Measurements from ENCODE around the gene SLC25A30. TPM values are rescaled to one million over a fixed set of nuclear protein-coding genes. Genes with fewer than 3 reads are reported as not detected.

Gene SLC25A30
- total and polyA plus RNA-seq, 4 donors = 9.3 to 11.0 (median 10.0) TPM

Other genes starting within 250 kb of the SLC25A30 start
- gene KCTD4, start 217.3 kb downstream of the SLC25A30 start, total RNA-seq = 1 to 10 TPM; 2.1 to 7.4 TPM
- 1 to 10 TPM; 5.4 to 6.4 TPM for gene KCTD4, start 217.3 kb downstream of the SLC25A30 start, polyA plus RNA-seq (ENCODE audit: insufficient read length in 2 of 2)
- 1,000 to 10,000 TPM; 2,366 to 3,883 TPM for gene TPT1, start 77.2 kb downstream of the SLC25A30 start, total RNA-seq
- 1,000 to 10,000 TPM; 2,881 to 3,017 TPM for gene TPT1, start 77.2 kb downstream of the SLC25A30 start, polyA plus RNA-seq (ENCODE audit: insufficient read length in 2 of 2)
- gene COG3, start 46.6 kb upstream of the SLC25A30 start, total RNA-seq = 10 to 100 TPM; 35.6 to 44.5 TPM
- gene COG3, start 46.6 kb upstream of the SLC25A30 start, polyA plus RNA-seq (ENCODE audit: insufficient read length in 2 of 2) = 10 to 100 TPM; 21.6 to 24.7 TPM
- gene ERICH6B, start 197.4 kb upstream of the SLC25A30 start, total RNA-seq = under 1 TPM in 1 of 2 donors, not detected in 1; 0.39 TPM
- gene ERICH6B, start 197.4 kb upstream of the SLC25A30 start, polyA plus RNA-seq (ENCODE audit: insufficient read length in 2 of 2) = 1 to 10 TPM; 2.8 to 4.7 TPM

All from spinal cord (tissue), 4 donors.